Inferior parietal cortex (tissue), 1 donor: ENCODE data around the gene MOK.
"Not testable (repeated sequence)": the region's sequence is repeated elsewhere in the genome, so short reads cannot be mapped to it uniquely, and the experiment has no call there.

Experiments used
- DNase-seq: peaks from one replicate; pipeline ENCODE4 v3.0.0-alpha.2; 2016; ENCODE audit errors: extremely low spot score

MOK gene

GRCh38 chr14:102248121-102248520, 56.8 kb downstream of the MOK start:
- DNase-seq: no peak

GRCh38 chr14:102246071-102246470, 58.9 kb downstream of the MOK start:
- no peak for DNase-seq

GRCh38 chr14:102243795-102244194, 61.2 kb downstream of the MOK start:
- not testable (repeated sequence) for DNase-seq

GRCh38 chr14:102241147-102241546, 63.8 kb downstream of the MOK start:
- no peak for DNase-seq

GRCh38 chr14:102240481-102240880, 64.5 kb downstream of the MOK start:
- DNase-seq: not testable (repeated sequence)

GRCh38 chr14:102239231-102239630, 65.7 kb downstream of the MOK start:
- no peak for DNase-seq

- no peak for DNase-seq
Observed at GRCh38 chr14:102238766-102239165, 66.2 kb downstream of the MOK start.

GRCh38 chr14:102238131-102238530, 66.8 kb downstream of the MOK start:
- DNase-seq: no peak

- no peak for DNase-seq
Observed at GRCh38 chr14:102236026-102236425, 68.9 kb downstream of the MOK start.

- peak; percentile 74 for DNase-seq
Observed at GRCh38 chr14:102235275-102235897, 69.6 kb downstream of the MOK start.

GRCh38 chr14:102234331-102235264, 70.4 kb downstream of the MOK start:
- no peak for DNase-seq

GRCh38 chr14:102233081-102233480, 71.9 kb downstream of the MOK start:
- DNase-seq: no peak

- DNase-seq: no peak
Observed at GRCh38 chr14:102232348-102232625, 72.7 kb downstream of the MOK start.

- DNase-seq: no peak
Observed at GRCh38 chr14:102231476-102232347, 73.3 kb downstream of the MOK start.

- no peak for DNase-seq
Observed at GRCh38 chr14:102230481-102231210, 74.3 kb downstream of the MOK start.

GRCh38 chr14:102229739-102230092, 75.2 kb downstream of the MOK start:
- no peak for DNase-seq

GRCh38 chr14:102229071-102229738, 75.8 kb downstream of the MOK start:
- DNase-seq: no peak

GRCh38 chr14:102227184-102227964, 77.6 kb downstream of the MOK start:
- no peak for DNase-seq

GRCh38 chr14:102226356-102227125, 78.4 kb downstream of the MOK start:
- DNase-seq: no peak

GRCh38 chr14:102225936-102226335, 79.0 kb downstream of the MOK start:
- DNase-seq: no peak
